ENCODE measurements around the gene NCSTN. TPM values are rescaled to one million over a fixed set of nuclear protein-coding genes. Genes with fewer than 3 reads are reported as not detected.

Gene NCSTN
- total RNA-seq, 1 donor, result 79.3 TPM

- TF ChIP-seq CTCF (IDR thresholded peaks at IDR 0.05; ENCODE audit: insufficient read depth, low read length), result no peak
- H3K4me3 ChIP-seq (ENCODE audit: low read depth, low read length), result no peak overlapping the region
- DNase-seq (ENCODE audit: low read depth), result peak; percentile 45
Observed at GRCh38 chr1:160309185-160309557, 34.0 kb upstream of the NCSTN start.

GRCh38 chr1:160309571-160309970, 33.6 kb upstream of the NCSTN start:
- H3K4me3 ChIP-seq (ENCODE audit: low read depth, low read length), result no peak overlapping the region
- no peak for TF ChIP-seq CTCF (IDR thresholded peaks at IDR 0.05; ENCODE audit: insufficient read depth, low read length)
- no peak for DNase-seq (ENCODE audit: low read depth)

- no peak overlapping the region for H3K4me3 ChIP-seq (ENCODE audit: low read depth, low read length)
- no peak for DNase-seq (ENCODE audit: low read depth)
- no peak for TF ChIP-seq CTCF (IDR thresholded peaks at IDR 0.05; ENCODE audit: insufficient read depth, low read length)
Observed at GRCh38 chr1:160315359-160315758, 27.8 kb upstream of the NCSTN start.

GRCh38 chr1:160322831-160323230, 20.4 kb upstream of the NCSTN start:
- no peak overlapping the region for H3K4me3 ChIP-seq (ENCODE audit: low read depth, low read length)
- no peak for TF ChIP-seq CTCF (IDR thresholded peaks at IDR 0.05; ENCODE audit: insufficient read depth, low read length)
- DNase-seq (ENCODE audit: low read depth), result no peak

- no peak for TF ChIP-seq CTCF (IDR thresholded peaks at IDR 0.05; ENCODE audit: insufficient read depth, low read length)
- H3K4me3 ChIP-seq (ENCODE audit: low read depth, low read length), result no peak overlapping the region
- DNase-seq (ENCODE audit: low read depth), result no peak
Observed at GRCh38 chr1:160325252-160325651, 17.9 kb upstream of the NCSTN start.

GRCh38 chr1:160326418-160326817, 16.8 kb upstream of the NCSTN start:
- no peak for DNase-seq (ENCODE audit: low read depth)
- no peak overlapping the region for H3K4me3 ChIP-seq (ENCODE audit: low read depth, low read length)
- no peak for TF ChIP-seq CTCF (IDR thresholded peaks at IDR 0.05; ENCODE audit: insufficient read depth, low read length)

GRCh38 chr1:160328184-160328583, 15.0 kb upstream of the NCSTN start:
- DNase-seq (ENCODE audit: low read depth), result no peak
- TF ChIP-seq CTCF (IDR thresholded peaks at IDR 0.05; ENCODE audit: insufficient read depth, low read length), result no peak
- no peak overlapping the region for H3K4me3 ChIP-seq (ENCODE audit: low read depth, low read length)

All from fibroblast of the aortic adventitia (primary cell).